Endothelial cell (in vitro differentiated cells): Measurements from ENCODE around the gene GRIP2. TPM values are rescaled to one million over a fixed set of nuclear protein-coding genes. Genes with fewer than 3 reads are reported as not detected.

ENCODE experiments used
- DNase-seq: peaks from one replicate; pipeline ENCODE4 v3.0.0; 2021; ENCODE audit warnings: low spot score
- H3K27ac Mint-ChIP-seq: one replicate; pipeline ENCODE4 v1.8.0; 2021; ENCODE audit warnings: mixed read lengths, inconsistent platforms; ENCODE audit not compliant: unreplicated experiment
- H3K27me3 Mint-ChIP-seq: one replicate; pipeline ENCODE4 v1.8.0; 2021; ENCODE audit warnings: mild to moderate bottlenecking, moderate library complexity, mixed read lengths, inconsistent platforms; ENCODE audit not compliant: unreplicated experiment
- H3K36me3 Mint-ChIP-seq: one replicate; pipeline ENCODE4 v1.8.0; 2021; ENCODE audit warnings: mild to moderate bottlenecking, low read depth, mixed read lengths, inconsistent platforms; ENCODE audit not compliant: unreplicated experiment
- H3K4me1 Mint-ChIP-seq: one replicate; pipeline ENCODE4 v1.8.0; 2021; ENCODE audit warnings: mild to moderate bottlenecking, mixed read lengths, inconsistent platforms; ENCODE audit not compliant: unreplicated experiment
- H3K4me3 Mint-ChIP-seq: one replicate; pipeline ENCODE4 v1.8.0; 2021; ENCODE audit warnings: mild to moderate bottlenecking, mixed read lengths, inconsistent platforms; ENCODE audit not compliant: unreplicated experiment
- H3K9me3 Mint-ChIP-seq: one replicate; pipeline ENCODE4 v1.8.0; 2021; ENCODE audit warnings: mixed read lengths, inconsistent platforms; ENCODE audit not compliant: unreplicated experiment
- CTCF ChIP-seq: fragments of 200-600 bp; sonication (generic); IDR thresholded peaks from one replicate; pipeline ENCODE4 v1.5.0; 2021; ENCODE audit warnings: antibody characterized with exemption; ENCODE audit not compliant: unreplicated experiment
- total RNA-seq: library from RNA; stranded (reverse); fragmentation: NEBNext Ultra II Directional; extraction: Animal tissue kit (Norgen Biotek cat#: 25700); gene quantifications from one replicate; pipeline ENCODE4 v1.2.1, GENCODE V29; 2021; ENCODE audit not compliant: unreplicated experiment

GRIP2 gene
- total RNA-seq, 1 donor from 2014 or later, result 6.6 TPM

DNA sequence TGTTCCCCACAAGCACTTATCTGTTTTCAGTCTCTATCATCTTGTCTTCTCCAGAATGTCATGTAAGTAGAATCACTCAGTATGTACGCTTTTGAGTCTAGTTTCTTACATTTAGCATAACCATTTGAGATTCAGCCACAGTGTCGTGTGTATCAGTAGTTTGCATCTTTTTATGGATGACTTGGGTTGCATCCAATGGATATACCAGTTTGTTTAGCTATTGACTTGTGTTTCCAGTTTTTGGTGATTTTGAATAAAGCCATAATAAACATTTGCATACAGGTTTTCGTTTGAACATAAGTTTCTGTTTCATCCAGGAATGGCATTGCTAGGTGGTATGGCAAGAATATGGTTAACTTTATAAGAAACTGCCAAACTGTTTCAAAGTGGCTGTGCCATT, 12.1 kb downstream of the GRIP2 start:
- no peaks in the 10 kb centered on the region for H3K9me3 Mint-ChIP-seq
- H3K4me3 Mint-ChIP-seq, result no peak overlapping the region
- no peak for DNase-seq
- H3K27me3 Mint-ChIP-seq, result peaks cover 5% of the 10 kb centered on the region
- no peaks in the 10 kb centered on the region for H3K36me3 Mint-ChIP-seq
- TF ChIP-seq CTCF, result no peak
- peaks cover 11% of the 10 kb centered on the region for H3K4me1 Mint-ChIP-seq
- no peak overlapping the region for H3K27ac Mint-ChIP-seq

DNA sequence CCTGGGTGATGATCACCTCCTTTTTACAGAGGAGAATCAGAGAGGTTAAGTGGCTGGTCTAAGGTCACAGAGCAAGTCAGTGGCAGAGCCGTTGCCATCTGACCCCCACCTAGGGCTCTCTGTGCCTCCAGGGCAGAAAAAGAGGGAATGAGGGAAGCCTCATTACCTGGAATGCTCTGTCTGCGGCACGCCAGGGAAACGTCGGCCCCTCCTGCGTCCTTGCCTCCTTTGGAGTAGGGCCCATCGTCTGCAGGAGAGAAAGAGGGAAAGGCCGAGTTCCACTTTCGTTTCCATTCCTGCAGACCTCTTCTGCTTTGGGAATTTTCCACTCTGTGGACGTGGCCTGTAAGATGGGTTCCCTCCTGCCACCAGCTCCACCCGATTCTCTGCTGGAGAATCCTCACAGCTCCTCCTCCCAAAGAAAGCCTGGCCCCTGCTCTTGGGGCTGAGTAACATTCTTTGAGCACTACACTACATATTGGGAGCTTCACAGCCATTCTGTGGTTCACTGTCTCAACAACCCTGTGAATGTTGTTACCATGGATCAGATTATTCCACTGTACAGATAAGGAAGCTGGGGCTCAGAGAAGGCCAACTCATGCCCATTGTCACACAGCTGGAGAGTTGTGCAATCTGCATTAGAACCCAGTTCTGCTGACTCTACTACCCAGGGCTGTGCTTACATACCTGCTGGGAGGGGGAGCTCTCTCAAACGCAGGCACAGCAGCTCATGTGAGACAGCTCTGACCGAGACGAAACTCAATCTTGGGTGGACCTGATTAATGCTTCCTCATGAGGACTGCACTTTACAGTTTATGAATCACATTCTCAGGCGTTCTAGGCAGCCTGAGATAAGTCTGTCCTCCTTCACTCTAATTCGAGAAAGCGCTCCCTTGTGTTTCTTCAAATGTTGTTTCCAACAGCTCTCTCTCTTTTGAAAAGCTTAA, 14.2 kb downstream of the GRIP2 start:
- Mint-ChIP-seq H3K4me3 (no peak overlapping the region), H3K9me3 (no peaks in the 10 kb centered on the region), H3K27me3 (peaks cover 5% of the 10 kb centered on the region), H3K27ac (no peak overlapping the region), H3K4me1 (peaks cover 7% of the 10 kb centered on the region), H3K36me3 (no peaks in the 10 kb centered on the region)
- TF ChIP-seq CTCF, result no peak
- DNase-seq, result no peak

GRCh38 chr3:14524920-14525660, 15.1 kb downstream of the GRIP2 start:
- H3K36me3 Mint-ChIP-seq, result no peaks in the 10 kb centered on the region
- H3K9me3 Mint-ChIP-seq, result no peaks in the 10 kb centered on the region
- peaks cover 7% of the 10 kb centered on the region for H3K27me3 Mint-ChIP-seq
- H3K27ac Mint-ChIP-seq, result no peak overlapping the region
- no peak for DNase-seq
- H3K4me1 Mint-ChIP-seq, result peaks cover 7% of the 10 kb centered on the region
- TF ChIP-seq CTCF, result no peak
- H3K4me3 Mint-ChIP-seq, result peak overlapping the region; percentile 40

- no peak overlapping the region for H3K27ac Mint-ChIP-seq
- peaks cover 7% of the 10 kb centered on the region for H3K4me1 Mint-ChIP-seq
- no peaks in the 10 kb centered on the region for H3K9me3 Mint-ChIP-seq
- TF ChIP-seq CTCF, result no peak
- H3K36me3 Mint-ChIP-seq, result no peaks in the 10 kb centered on the region
- DNase-seq, result no peak
- H3K27me3 Mint-ChIP-seq, result peaks cover 7% of the 10 kb centered on the region
- H3K4me3 Mint-ChIP-seq, result no peak overlapping the region
Observed at GRCh38 chr3:14524311-14524711, 15.8 kb downstream of the GRIP2 start.
